DND-41 (cell line): ENCODE data around the gene CHSY1.

ENCODE experiments used
- CTCF ChIP-seq: IDR thresholded peaks from 2 replicates; pipeline ENCODE4 v1.5.1; 2012; ENCODE audit warnings: borderline replicate concordance, low read length, moderate library complexity, mild to moderate bottlenecking; ENCODE audit not compliant: poor library complexity, severe bottlenecking; ENCODE audit errors: extremely low read depth
- EZH2 ChIP-seq: IDR thresholded peaks from 3 replicates; pipeline ENCODE4 v1.6.1; 2012; ENCODE audit warnings: borderline replicate concordance, low read depth, mild to moderate bottlenecking, moderate library complexity, low read length, inconsistent platforms; ENCODE audit not compliant: severe bottlenecking

GRCh38 chr15:101244889-101245668 lies 6.8 kb downstream of the CHSY1 start:
- no peak for TF ChIP-seq CTCF
- TF ChIP-seq EZH2: no peak
